ENCODE measurements around the gene FGD3. TPM values are rescaled to one million over a fixed set of nuclear protein-coding genes. Genes with fewer than 3 reads are reported as not detected.
A peak's percentile ranks its signal among the peaks of the same experiment; 100 is the strongest.
"Not testable (repeated sequence)": the region's sequence is repeated elsewhere in the genome, so short reads cannot be mapped to it uniquely, and the experiment has no call there.

Gene FGD3
- total RNA-seq, 6 donors from 2014 or later, result 14.0 to 45.1 (median 22.3) TPM

DNA sequence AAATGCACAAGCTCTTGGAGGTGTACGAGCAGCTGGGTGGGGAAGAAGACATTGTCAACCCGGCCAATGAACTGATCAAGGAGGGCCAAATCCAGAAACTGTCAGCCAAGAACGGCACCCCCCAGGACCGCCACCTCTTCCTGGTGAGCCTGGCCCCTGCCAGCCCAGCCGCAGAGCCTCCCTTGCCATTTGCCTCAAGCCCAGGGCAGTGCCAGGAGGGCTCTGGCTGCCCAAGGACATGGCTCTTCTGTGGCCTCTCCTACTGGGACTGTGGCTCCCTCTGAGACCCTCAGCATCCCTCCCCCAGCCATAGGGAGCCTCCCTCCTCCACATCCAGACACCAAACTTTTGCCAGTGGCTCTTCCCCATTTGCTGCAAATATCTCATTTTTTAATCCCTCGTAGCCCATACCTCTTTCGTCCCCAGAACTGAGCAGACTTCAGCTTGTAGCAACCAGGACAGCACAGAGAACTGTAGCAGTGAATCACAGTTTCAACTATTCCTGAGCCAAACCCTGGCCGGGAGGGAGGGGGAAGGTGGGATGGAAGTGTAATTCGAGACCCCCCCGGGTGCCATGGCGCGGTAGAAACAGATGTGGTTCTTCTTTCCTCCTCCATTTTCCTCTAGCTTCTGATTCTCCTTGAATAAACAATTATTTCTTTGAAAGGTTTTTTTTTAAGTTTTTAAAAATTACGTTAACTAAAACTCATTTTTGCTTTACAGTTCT lies 66.7 kb downstream of the FGD3 start:
- H3K36me3 ChIP-seq, result peaks cover 0 to 40% (median 27%) of the 10 kb centered on the region in 4 donors
- H3K4me1 ChIP-seq, result peaks cover 0 to 3% (median 0%) of the 10 kb centered on the region in 4 donors
- no peaks in the 10 kb centered on the region for H3K27me3 ChIP-seq
- TF ChIP-seq POLR2A (IDR thresholded peaks at IDR 0.05) (no peak), POLR2AphosphoS5 (IDR thresholded peaks at IDR 0.05) (no peak), EP300 (IDR thresholded peaks at IDR 0.05) (no peak)
- TF ChIP-seq, protein P1, sequence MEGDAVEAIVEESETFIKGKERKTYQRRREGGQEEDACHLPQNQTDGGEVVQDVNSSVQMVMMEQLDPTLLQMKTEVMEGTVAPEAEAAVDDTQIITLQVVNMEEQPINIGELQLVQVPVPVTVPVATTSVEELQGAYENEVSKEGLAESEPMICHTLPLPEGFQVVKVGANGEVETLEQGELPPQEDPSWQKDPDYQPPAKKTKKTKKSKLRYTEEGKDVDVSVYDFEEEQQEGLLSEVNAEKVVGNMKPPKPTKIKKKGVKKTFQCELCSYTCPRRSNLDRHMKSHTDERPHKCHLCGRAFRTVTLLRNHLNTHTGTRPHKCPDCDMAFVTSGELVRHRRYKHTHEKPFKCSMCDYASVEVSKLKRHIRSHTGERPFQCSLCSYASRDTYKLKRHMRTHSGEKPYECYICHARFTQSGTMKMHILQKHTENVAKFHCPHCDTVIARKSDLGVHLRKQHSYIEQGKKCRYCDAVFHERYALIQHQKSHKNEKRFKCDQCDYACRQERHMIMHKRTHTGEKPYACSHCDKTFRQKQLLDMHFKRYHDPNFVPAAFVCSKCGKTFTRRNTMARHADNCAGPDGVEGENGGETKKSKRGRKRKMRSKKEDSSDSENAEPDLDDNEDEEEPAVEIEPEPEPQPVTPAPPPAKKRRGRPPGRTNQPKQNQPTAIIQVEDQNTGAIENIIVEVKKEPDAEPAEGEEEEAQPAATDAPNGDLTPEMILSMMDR (IDR thresholded peaks at IDR 0.05), result no peak
- DNase-seq (peak in 1 of 2 donors; percentile 18), ATAC-seq (ENCODE audit: low FRiP score in 2 of 2) (no peak)
- H3K27ac ChIP-seq, result no peak overlapping the region
- no peak overlapping the region for H3K4me3 ChIP-seq
- no peaks in the 10 kb centered on the region for H3K9me3 ChIP-seq
- WGBS, 2 donors, result 84 to 91% methylated on average over 9 to 13 of the region's 13 CpGs

DNA sequence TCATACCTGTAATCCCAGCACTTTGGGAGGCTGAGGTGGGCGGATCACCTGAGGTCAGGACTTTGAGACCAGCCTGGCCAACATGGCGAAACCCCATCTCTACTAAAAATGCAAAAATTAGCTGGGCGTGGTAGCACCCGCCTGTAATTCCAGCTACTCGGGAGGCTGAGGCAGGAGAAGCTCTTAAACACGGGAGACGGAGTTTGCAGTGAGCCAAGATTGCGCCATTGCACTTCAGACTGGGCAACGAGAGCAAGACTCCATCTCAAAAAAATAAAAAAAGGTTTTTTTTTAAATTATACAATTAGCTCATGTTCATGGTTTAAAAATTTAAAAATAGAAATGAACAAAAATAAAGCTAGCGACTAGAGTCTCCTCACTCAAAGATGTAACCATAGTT lies 67.9 kb downstream of the FGD3 start:
- H3K27ac ChIP-seq; H3K4me3 ChIP-seq; ATAC-seq (ENCODE audit: low FRiP score in 2 of 2); H3K27me3 ChIP-seq; H3K4me1 ChIP-seq; H3K9me3 ChIP-seq: not testable (repeated sequence)
- DNase-seq, result peak in 1 of 2 donors; percentile 47
- peaks cover 0 to 41% (median 29%) of the 10 kb centered on the region in 4 donors for H3K36me3 ChIP-seq
- 62 to 71% methylated on average over 10 of the region's 10 CpGs for WGBS, 2 donors

DNA sequence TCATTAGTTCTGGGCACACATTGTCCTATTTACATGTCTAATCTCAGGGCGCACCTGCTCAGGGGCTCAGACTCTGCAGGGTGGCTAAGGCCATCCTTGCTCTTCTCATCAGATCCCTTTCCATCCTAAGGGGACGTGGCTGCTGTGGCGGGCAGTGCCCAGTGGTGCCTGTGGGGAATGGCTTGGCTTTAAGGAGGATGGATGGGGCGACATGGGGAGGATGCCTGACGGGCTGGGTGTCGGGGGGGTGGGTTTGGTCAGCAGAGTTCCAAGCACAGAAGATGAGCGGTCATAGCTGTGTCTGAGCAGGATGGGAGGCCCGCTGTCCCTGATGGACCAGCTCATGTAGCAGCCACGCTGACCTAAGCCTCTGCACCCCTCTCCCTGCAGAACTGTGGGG lies 70.3 kb downstream of the FGD3 start:
- Histone ChIP-seq H3K4me3 (no peak overlapping the region), H3K36me3 (peaks cover 0 to 52% (median 42%) of the 10 kb centered on the region in 4 donors), H3K27me3 (no peaks in the 10 kb centered on the region), H3K27ac (no peak overlapping the region), H3K9me3 (no peaks in the 10 kb centered on the region), H3K4me1 (no peaks in the 10 kb centered on the region)
- ATAC-seq (ENCODE audit: low FRiP score in 2 of 2) (no peak), DNase-seq (no peak)
- WGBS, 2 donors, result 94 to 98% methylated on average over 6 to 9 of the region's 9 CpGs
- TF ChIP-seq, protein P1 (IDR thresholded peaks at IDR 0.05), result no peak
- TF ChIP-seq EP300 (IDR thresholded peaks at IDR 0.05) (no peak), POLR2AphosphoS5 (IDR thresholded peaks at IDR 0.05) (no peak), POLR2A (IDR thresholded peaks at IDR 0.05) (no peak)

DNA sequence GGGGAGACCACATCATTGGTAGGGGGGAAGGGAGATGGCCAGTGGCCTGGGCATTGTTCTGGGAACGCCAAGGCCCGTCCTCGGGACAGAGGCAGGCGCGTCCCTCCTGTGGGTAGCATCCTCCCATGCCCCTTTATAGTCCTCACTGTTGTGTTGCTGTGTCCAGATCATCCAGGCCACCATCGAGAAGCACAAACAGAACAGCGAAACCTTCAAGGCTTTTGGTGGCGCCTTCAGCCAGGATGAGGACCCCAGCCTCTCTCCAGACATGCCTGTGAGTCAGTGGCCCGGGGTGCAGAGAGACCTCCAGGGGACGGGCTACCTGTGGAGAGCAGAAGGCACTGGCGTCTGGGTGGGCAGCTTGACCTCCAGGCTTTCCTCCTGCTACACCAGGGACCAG lies 72.8 kb downstream of the FGD3 start:
- WGBS, 2 donors, result 96 to 97% methylated on average over 11 of the region's 11 CpGs
- no peaks in the 10 kb centered on the region for H3K27me3 ChIP-seq
- no peak overlapping the region for H3K4me3 ChIP-seq
- peaks cover 0 to 60% (median 39%) of the 10 kb centered on the region in 4 donors for H3K36me3 ChIP-seq
- H3K9me3 ChIP-seq, result no peaks in the 10 kb centered on the region
- no peaks in the 10 kb centered on the region for H3K4me1 ChIP-seq
- no peak overlapping the region for H3K27ac ChIP-seq
- ATAC-seq (ENCODE audit: low FRiP score in 2 of 2), result no peak
- peak in 1 of 2 donors; percentile 14 for DNase-seq
- TF ChIP-seq, protein P1 (IDR thresholded peaks at IDR 0.05), result no peak
- TF ChIP-seq POLR2AphosphoS5 (IDR thresholded peaks at IDR 0.05), result no peak
- no peak for TF ChIP-seq EP300 (IDR thresholded peaks at IDR 0.05)
- no peak for TF ChIP-seq POLR2A (IDR thresholded peaks at IDR 0.05)

- DNase-seq (peak in 1 of 2 donors; percentile 15), ATAC-seq (ENCODE audit: low FRiP score in 2 of 2) (no peak)
- no peak for TF ChIP-seq POLR2AphosphoS5 (IDR thresholded peaks at IDR 0.05)
- TF ChIP-seq, protein P1 (IDR thresholded peaks at IDR 0.05), result no peak
- no peaks in the 10 kb centered on the region for H3K4me1 ChIP-seq
- H3K27ac ChIP-seq, result no peak overlapping the region
- H3K36me3 ChIP-seq, result peaks cover 0 to 54% (median 36%) of the 10 kb centered on the region in 4 donors
- no peak overlapping the region for H3K4me3 ChIP-seq
- no peaks in the 10 kb centered on the region for H3K27me3 ChIP-seq
- H3K9me3 ChIP-seq, result no peaks in the 10 kb centered on the region
- WGBS, 2 donors, result 79 to 82% methylated on average over 22 to 27 of the region's 27 CpGs
Observed at GRCh38 chr9:93020771-93021670, 73.7 kb downstream of the FGD3 start.

Measured in upper lobe of left lung (tissue), 6 donors.